Subcutaneous adipose tissue (tissue), 4 donors: ENCODE results near the gene TEP1. TPM values are rescaled to one million over a fixed set of nuclear protein-coding genes. Genes with fewer than 3 reads are reported as not detected.

Experiments
- CTCF ChIP-seq: fragments of 450-650 bp; IDR thresholded peaks from one replicate; pipeline ENCODE4 v1.5.1; 2016; ENCODE audit warnings: low read depth, mild to moderate bottlenecking, control low read depth, antibody characterized with exemption, moderate library complexity
- total RNA-seq, 4 donors: library from RNA; depleted of rRNA; stranded (reverse); fragments of >200 nt; gene quantifications; one replicate each; pipeline ENCODE4 v1.1.0, GENCODE V29; 2016

Gene TEP1
- 10 to 100 TPM; 24.8 to 34.5 (median 28.2) TPM for total RNA-seq

GRCh38 chr14:20412876-20413743 lies at the start of gene TEP1:
Gene TEP1, minus strand, starts transcription at chr14:20413501. Its CDS starts 5,062 bp downstream, at chr14:20408439.
- TF ChIP-seq CTCF, result no peak

DNA sequence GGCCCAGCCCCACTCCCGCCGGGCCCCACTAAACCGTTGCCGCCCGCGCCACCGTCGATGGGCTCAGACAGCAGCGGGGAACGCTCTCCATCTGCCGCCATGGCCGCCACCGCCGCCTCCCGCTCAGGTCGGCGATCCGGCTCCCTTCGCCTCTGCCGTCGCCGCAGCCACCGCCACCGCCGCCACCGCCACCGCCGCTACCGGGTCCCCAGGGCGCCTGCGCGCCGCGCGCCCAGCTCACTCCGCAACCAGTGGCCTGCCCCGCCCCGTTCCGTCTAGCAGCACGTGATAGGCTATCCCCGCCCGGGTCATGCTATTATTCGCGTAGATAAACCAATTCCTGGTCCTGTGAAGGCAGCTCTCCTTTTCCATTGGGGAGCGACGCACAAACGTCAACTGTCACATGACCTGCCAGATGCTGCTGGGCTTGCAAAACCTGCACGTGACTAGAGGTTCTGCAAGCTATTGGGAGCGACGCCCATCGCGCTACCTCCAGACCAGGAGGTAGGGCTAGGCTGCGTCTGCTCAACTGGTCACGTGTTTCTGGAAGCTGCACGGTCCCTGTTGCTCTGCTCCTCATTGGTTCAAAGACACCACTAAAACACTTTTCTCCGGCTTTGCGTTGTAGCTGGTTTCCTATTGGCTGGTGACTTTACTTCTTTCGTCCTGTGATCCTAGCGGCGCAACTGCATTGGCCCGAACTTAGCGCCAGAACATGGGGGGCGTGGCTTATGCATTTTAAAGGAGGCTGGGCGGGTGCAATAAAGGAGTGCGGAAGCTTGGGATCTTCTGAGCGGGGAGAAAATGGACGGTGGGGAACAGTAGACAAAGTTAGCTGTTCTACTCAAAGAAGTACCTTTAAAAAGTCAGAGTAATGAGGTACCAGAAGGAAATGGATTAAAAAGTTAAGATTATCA lies 48.2 kb upstream of the TEP1 start, which contains the start of gene PIP4P1:
PIP4P1 (minus strand) TSS at position 210 of the 917 bp plus-strand sequence; CDS start at position 101, 109 bp downstream.
- TF ChIP-seq CTCF, result no peak

GRCh38 chr14:20460458-20461224 lies 47.3 kb upstream of the TEP1 start:
- TF ChIP-seq CTCF, result no peak

GRCh38 chr14:20458031-20458789 lies 44.9 kb upstream of the TEP1 start:
- TF ChIP-seq CTCF, result no peak

- no peak for TF ChIP-seq CTCF
These were observed 43.7 kb upstream of the TEP1 start for GRCh38 chr14:20456971-20457370.
